SH-SY5Y (cell line): ENCODE measurements around the gene EXD1.

Experiments used
- GATA2 ChIP-seq: IDR thresholded peaks from 2 replicates; pipeline ENCODE4 v1.6.1; 2011; ENCODE audit warnings: mild to moderate bottlenecking, low read depth, low read length
- GATA3 ChIP-seq: IDR thresholded peaks from 2 replicates; pipeline ENCODE4 v1.6.1; 2011; ENCODE audit warnings: low read depth, mild to moderate bottlenecking, low read length, moderate library complexity

- TF ChIP-seq GATA2 (no peak), GATA3 (no peak)
Measured at GRCh38 chr15:41258750-41259471, 28.4 kb upstream of the EXD1 start.
